ENCODE measurements around the gene SLC39A8.

Gene SLC39A8

DNA sequence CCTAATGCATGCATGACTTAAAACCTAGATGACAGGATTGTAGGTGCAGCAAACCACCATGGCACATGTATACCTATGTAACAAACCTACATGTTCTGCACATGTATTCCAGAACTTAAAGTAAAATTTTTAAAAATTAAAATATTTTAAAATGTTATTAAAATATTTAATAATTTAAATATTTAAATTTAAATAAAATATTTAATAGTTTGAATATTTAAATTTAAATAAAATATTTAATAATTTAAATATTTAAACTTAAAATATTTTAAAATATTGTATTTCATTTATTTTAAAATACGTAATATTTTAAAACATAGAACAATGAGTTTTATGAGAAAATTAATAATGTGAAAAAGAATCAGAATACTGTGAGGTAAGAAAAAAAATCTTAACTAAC, 117.9 kb downstream of the SLC39A8 start:
- no peak for DNase-seq

DNA sequence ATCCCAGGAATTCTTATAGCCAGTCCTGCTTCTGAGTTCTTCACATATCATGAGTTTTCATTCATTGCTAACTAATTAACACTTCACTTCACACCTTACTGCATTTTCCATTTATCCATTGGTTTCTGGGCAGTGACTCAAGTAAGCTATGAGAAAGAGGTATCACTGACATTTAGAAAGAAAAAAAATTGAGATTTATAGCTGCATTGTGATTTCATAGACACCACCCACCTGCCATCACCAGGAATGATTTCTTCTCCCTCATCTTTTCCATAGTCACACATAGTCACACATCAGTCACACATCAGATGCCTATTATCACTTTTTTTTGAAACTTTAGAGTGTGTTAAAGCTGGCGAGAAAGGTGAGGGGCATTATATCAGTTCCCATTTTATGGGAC, 121.8 kb downstream of the SLC39A8 start:
- DNase-seq, result no peak

DNA sequence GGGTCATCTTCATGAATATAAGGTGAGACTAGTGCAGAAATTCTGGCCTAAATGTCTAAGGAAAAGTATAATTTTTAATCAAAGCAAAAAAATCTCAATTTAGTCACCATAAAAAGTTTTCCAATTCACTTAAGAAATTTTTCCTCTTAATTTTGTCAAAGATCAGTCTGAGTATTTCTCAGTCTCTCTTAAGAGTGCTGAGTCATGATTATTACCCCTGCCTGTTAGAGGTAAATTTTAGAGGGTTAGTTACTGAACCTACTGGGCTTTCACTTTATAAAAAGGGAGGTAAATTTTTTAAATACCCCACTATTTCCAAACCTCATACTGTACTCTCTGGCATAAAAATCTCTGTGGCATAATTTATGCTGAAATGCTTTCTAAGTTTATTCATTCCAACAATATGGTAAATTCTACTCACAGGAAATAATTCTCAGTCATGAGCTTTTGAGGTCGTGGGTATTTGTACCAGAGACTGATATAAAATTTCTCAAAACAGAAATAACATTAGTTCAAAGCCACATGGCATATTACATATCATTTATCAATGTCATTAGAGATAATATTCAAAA, 122.4 kb downstream of the SLC39A8 start:
- DNase-seq, result no peak

DNA sequence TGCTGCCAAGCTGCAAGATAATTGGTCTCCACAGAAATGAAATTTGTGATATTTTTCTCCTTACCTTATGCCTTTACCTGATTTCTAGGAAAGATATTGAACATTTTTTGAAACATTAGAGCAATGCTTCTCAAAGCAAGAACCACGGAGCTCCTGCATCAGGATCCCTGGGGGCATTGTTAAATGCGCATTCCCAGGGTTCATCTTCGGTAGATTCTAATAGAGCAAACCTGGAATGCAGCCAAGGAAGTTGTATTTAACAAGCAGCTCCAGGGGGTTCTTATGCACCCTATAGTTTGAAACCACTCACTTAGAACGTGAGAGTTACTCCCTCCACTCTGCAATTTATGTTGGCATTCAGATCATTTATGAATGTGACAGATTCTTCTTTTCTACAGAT, 126.2 kb downstream of the SLC39A8 start:
- DNase-seq, result no peak

DNA sequence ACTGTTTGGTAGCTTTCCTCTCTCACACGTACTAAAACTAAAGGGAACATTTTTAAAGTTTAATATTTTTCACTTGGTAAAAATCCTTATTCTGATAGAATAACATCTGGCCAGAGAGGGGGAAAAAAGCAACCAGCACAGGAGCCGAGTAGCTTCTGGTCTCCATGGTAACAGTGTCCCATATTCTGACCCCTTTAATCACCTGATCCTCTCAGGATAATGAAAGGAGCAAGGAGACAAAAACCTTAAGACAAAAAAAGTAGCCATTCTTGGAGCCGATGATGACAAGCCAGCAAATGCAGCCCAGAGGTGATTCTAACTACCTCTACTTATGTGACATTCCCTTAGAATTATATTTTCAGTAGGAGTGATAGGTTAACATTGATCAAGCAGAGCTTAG, 126.6 kb downstream of the SLC39A8 start:
- DNase-seq, result no peak

DNA sequence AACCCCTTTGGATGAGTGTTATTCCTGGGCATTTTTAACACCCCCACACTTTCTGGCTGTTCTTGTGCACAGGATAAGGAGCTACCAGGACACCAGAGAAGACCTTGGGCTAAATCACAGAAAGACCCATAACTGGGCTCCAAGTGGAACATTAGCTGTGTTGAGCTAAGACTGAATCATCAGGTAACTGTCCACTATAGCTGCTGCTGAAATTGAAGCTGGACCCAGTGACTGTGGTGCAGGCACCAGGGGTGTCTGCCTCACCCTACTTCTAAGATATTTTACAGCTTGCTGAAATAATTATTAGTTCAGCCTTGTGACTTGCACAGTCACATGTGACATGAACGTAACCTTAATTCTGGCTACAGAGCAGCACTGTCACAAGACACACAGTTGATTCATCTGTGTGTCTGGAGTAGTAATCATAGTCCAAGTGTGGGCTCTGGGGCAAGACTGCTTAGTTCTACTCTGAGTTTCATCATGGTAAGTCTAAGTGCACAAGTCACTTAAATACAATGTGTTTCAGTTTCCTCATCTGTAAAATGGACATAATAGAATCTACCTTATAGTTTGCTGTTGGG, 127.4 kb downstream of the SLC39A8 start:
- DNase-seq, result no peak

DNA sequence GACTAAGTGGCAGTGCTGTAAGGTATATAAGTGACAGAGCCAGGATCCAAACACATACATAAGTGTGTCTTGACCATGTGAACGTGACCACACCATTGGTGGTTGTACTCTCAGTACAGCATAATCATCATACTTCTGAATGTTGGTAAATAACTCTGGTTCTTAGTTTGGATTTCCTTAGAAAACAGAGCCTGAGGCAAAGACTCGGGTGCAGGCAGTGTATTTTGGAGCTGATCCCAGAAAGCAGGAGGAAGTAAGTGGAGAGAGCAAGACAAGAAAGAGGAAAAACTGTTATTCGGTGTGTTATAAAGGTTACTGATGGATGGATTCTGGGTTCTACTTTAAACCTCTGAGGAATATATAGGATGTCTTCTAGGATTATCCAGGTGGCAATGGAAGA, 127.9 kb downstream of the SLC39A8 start:
- no peak for DNase-seq

DNA sequence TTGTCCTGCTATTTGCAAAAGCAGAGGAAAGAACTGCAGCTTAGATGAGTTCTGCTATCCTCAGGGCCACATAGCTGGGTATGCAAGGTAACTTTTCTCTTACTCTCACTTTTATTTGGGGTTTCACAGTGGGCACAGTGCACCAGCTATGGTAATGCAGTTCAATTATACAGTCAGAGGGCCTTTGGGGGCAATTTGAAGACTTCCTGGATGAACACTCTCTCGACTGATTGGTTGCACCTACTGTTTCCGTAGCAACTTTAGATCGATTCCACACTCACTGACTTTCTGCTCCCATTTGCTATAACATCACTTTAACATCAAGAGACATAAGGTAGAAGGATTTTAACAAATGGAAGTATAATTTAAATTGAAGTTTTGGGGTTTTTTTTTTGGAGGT, 128.6 kb downstream of the SLC39A8 start:
- DNase-seq, result no peak

DNA sequence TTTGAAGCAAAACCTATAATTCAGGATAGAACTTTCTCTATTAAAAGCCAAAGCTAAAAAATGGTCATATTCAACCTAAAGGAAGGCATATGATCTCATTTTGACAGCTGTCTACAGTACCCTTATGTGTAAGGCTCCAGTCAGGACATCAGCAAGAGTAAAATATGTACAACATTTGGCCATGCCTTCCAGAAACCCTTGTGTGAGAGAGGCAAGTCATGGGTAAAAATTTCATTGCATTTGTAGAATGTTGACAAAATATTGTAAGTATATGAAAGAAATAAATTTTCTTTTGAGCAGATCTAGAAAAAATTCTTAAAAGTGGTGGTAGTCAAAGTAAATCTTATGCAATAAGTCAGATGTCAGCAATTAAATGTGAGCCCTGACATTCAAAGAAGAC, 132.3 kb downstream of the SLC39A8 start:
- DNase-seq, result no peak

All from fibroblast of skin of scalp (primary cell).